DND-41 (cell line): ENCODE measurements around the gene KIRREL3.

ENCODE experiments used
- ATAC-seq: fragments of 200-7000 bp; cut with Tn5 transposase; 3 replicates; pipeline ENCODE4 v1.9.1; 2021; ENCODE audit warnings: low read depth; ENCODE audit not compliant: insufficient read depth
- DNase-seq: peaks from one replicate; pipeline ENCODE4 v3.0.0-alpha.2; 2020
- H2AFZ ChIP-seq: 2 replicates; pipeline ENCODE4 v1.6.0; 2012; ENCODE audit warnings: low read depth, low read length
- H3K27ac ChIP-seq: 2 replicates; pipeline ENCODE4 v1.5.1; 2012; ENCODE audit warnings: low read length, inconsistent platforms
- H3K27me3 ChIP-seq: fragments of 200-600 bp; sonication (generic); 2 replicates; pipeline ENCODE4 v1.6.0; 2012; ENCODE audit warnings: low read length, mild to moderate bottlenecking, inconsistent platforms; ENCODE audit not compliant: insufficient read depth, poor library complexity
- H3K36me3 ChIP-seq: 2 replicates; pipeline ENCODE4 v1.5.1; 2012; ENCODE audit warnings: low read length, inconsistent platforms; ENCODE audit not compliant: insufficient read depth
- H3K4me1 ChIP-seq: 2 replicates; pipeline ENCODE4 v1.5.1; 2012; ENCODE audit warnings: mild to moderate bottlenecking, low read length; ENCODE audit not compliant: insufficient read depth
- H3K4me2 ChIP-seq: 2 replicates; pipeline ENCODE4 v1.6.0; 2012; ENCODE audit warnings: mild to moderate bottlenecking, moderate library complexity, low read length, inconsistent platforms; ENCODE audit not compliant: insufficient read depth
- H3K4me3 ChIP-seq, 2 experiments: fragments of 200-600 bp in 1 of 2; shearing (Covaris generic) in 1 of 2; 2 replicates each; pipeline ENCODE4 v1.5.1; 2012 to 2016; ENCODE audit warnings: inconsistent platforms in 2 of 2, low read length in 2 of 2, mild to moderate bottlenecking in 2 of 2, low read depth in 1 of 2, moderate library complexity in 1 of 2
- H3K79me2 ChIP-seq: 2 replicates; pipeline ENCODE4 v1.6.0; 2012; ENCODE audit warnings: low read length, inconsistent platforms; ENCODE audit not compliant: insufficient read depth
- H3K9ac ChIP-seq: 2 replicates; pipeline ENCODE4 v1.6.0; 2012; ENCODE audit warnings: low read depth, mild to moderate bottlenecking, inconsistent platforms, low read length, moderate library complexity
- H3K9me3 ChIP-seq: 2 replicates; pipeline ENCODE4 v1.5.1; 2012; ENCODE audit warnings: low read length, moderate library complexity, mild to moderate bottlenecking, inconsistent platforms; ENCODE audit not compliant: insufficient read depth, severe bottlenecking
- H4K20me1 ChIP-seq: 2 replicates; pipeline ENCODE4 v1.6.0; 2012; ENCODE audit warnings: low read length; ENCODE audit not compliant: insufficient read depth
- EZH2 ChIP-seq: IDR thresholded peaks from 3 replicates; pipeline ENCODE4 v1.6.1; 2012; ENCODE audit warnings: borderline replicate concordance, low read depth, mild to moderate bottlenecking, moderate library complexity, low read length, inconsistent platforms; ENCODE audit not compliant: severe bottlenecking
- TF ChIP-seq, protein P1 (sequence below): IDR thresholded peaks from 2 replicates; pipeline ENCODE4 v1.5.1; 2012; ENCODE audit warnings: borderline replicate concordance, low read length, moderate library complexity, mild to moderate bottlenecking; ENCODE audit not compliant: poor library complexity, severe bottlenecking; ENCODE audit errors: extremely low read depth

KIRREL3 gene

GRCh38 chr11:126662035-126662790 is 338.4 kb downstream of the KIRREL3 start:
- no peaks in the 10 kb centered on the region for H3K79me2 ChIP-seq
- no peaks in the 10 kb centered on the region for H3K9me3 ChIP-seq
- no peak for DNase-seq
- H4K20me1 ChIP-seq = no peaks in the 10 kb centered on the region
- no peaks in the 10 kb centered on the region for H3K36me3 ChIP-seq
- no peak overlapping the region for H3K4me3 ChIP-seq
- no peak overlapping the region for H3K27ac ChIP-seq
- no peak overlapping the region for H2AFZ ChIP-seq
- H3K4me1 ChIP-seq = no peaks in the 10 kb centered on the region
- ATAC-seq = no peak
- no peak overlapping the region for H3K9ac ChIP-seq
- TF ChIP-seq EZH2 = no peak
- TF ChIP-seq, protein P1, sequence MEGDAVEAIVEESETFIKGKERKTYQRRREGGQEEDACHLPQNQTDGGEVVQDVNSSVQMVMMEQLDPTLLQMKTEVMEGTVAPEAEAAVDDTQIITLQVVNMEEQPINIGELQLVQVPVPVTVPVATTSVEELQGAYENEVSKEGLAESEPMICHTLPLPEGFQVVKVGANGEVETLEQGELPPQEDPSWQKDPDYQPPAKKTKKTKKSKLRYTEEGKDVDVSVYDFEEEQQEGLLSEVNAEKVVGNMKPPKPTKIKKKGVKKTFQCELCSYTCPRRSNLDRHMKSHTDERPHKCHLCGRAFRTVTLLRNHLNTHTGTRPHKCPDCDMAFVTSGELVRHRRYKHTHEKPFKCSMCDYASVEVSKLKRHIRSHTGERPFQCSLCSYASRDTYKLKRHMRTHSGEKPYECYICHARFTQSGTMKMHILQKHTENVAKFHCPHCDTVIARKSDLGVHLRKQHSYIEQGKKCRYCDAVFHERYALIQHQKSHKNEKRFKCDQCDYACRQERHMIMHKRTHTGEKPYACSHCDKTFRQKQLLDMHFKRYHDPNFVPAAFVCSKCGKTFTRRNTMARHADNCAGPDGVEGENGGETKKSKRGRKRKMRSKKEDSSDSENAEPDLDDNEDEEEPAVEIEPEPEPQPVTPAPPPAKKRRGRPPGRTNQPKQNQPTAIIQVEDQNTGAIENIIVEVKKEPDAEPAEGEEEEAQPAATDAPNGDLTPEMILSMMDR = no peak
- no peak overlapping the region for H3K4me2 ChIP-seq
- peaks cover 4% of the 10 kb centered on the region for H3K27me3 ChIP-seq

GRCh38 chr11:126660761-126661425 is 339.7 kb downstream of the KIRREL3 start:
- no peak overlapping the region for H3K4me3 ChIP-seq
- no peaks in the 10 kb centered on the region for H3K79me2 ChIP-seq
- no peak for DNase-seq
- no peaks in the 10 kb centered on the region for H3K9me3 ChIP-seq
- no peak for TF ChIP-seq EZH2
- TF ChIP-seq, protein P1 = no peak
- no peaks in the 10 kb centered on the region for H3K4me1 ChIP-seq
- no peak overlapping the region for H3K27ac ChIP-seq
- ATAC-seq = no peak
- H3K9ac ChIP-seq = no peak overlapping the region
- no peak overlapping the region for H2AFZ ChIP-seq
- no peak overlapping the region for H3K4me2 ChIP-seq
- peaks cover 2% of the 10 kb centered on the region for H3K27me3 ChIP-seq
- no peaks in the 10 kb centered on the region for H3K36me3 ChIP-seq
- H4K20me1 ChIP-seq = no peaks in the 10 kb centered on the region

- Histone ChIP-seq H3K4me3 (no peak overlapping the region), H3K4me1 (no peaks in the 10 kb centered on the region), H3K27me3 (peaks cover 6% of the 10 kb centered on the region), H3K4me2 (no peak overlapping the region), H3K36me3 (no peaks in the 10 kb centered on the region), H3K9ac (no peak overlapping the region), H3K27ac (no peak overlapping the region), H3K9me3 (no peaks in the 10 kb centered on the region), H2AFZ (no peak overlapping the region), H3K79me2 (no peaks in the 10 kb centered on the region), H4K20me1 (no peaks in the 10 kb centered on the region)
- DNase-seq (no peak), ATAC-seq (no peak)
- TF ChIP-seq, protein P1 = no peak
- TF ChIP-seq EZH2 = no peak
Observed at GRCh38 chr11:126660321-126660720, 340.2 kb downstream of the KIRREL3 start.
